CD14-positive monocyte (primary cell): ENCODE results near the gene SYNE1. TPM values are rescaled to one million over a fixed set of nuclear protein-coding genes. Genes with fewer than 3 reads are reported as not detected.

ENCODE experiments used
- DNase-seq, 3 donors: peaks; one replicate each; pipeline ENCODE4 v3.0.0-alpha.2; 2011 to 2022
- H2AFZ ChIP-seq: 2 replicates; pipeline ENCODE4 v1.6.0; 2012; ENCODE audit warnings: mild to moderate bottlenecking, low read depth, low read length, inconsistent platforms; ENCODE audit not compliant: insufficient read depth, poor library complexity, severe bottlenecking
- H3K27ac ChIP-seq, 2 donors: 1 replicate in 1 of 2; 2 replicates in 1 of 2; pipeline ENCODE4 v1.5.1; 2012 to 2013; ENCODE audit warnings: low read length in 2 of 2, control low read depth in 1 of 2, inconsistent platforms in 1 of 2, low read depth in 1 of 2, mild to moderate bottlenecking in 1 of 2
- H3K27me3 ChIP-seq, 2 donors: one replicate each; pipeline versions ENCODE4 v1.6.0 to v1.6.1; 2011 to 2013; ENCODE audit warnings: low read length in 2 of 2; ENCODE audit not compliant: control insufficient read depth in 2 of 2, insufficient read depth in 2 of 2
- H3K36me3 ChIP-seq, 2 donors: replicated peaks in 1 of 2; 1 replicate in 1 of 2; 2 replicates in 1 of 2; pipeline versions ENCODE4 v1.5.1 to v1.6.1; 2012 to 2013; ENCODE audit warnings: low read length in 2 of 2, control low read depth in 1 of 2, inconsistent platforms in 1 of 2, mild to moderate bottlenecking in 1 of 2; ENCODE audit not compliant: insufficient read depth in 2 of 2, control insufficient read depth in 1 of 2
- H3K4me1 ChIP-seq, 2 donors: 1 replicate in 1 of 2; 2 replicates in 1 of 2; pipeline versions ENCODE4 v1.5.1 to v1.6.1; 2012 to 2013; ENCODE audit warnings: low read length in 2 of 2, control low read depth in 1 of 2, inconsistent platforms in 1 of 2, mild to moderate bottlenecking in 1 of 2, moderate library complexity in 1 of 2; ENCODE audit not compliant: insufficient read depth in 2 of 2, control insufficient read depth in 1 of 2
- H3K4me2 ChIP-seq: replicated peaks from 2 replicates; pipeline ENCODE3; 2012; ENCODE audit warnings: low read length, moderate library complexity, mild to moderate bottlenecking; ENCODE audit not compliant: poor library complexity, severe bottlenecking; ENCODE audit errors: extremely low read depth
- H3K4me3 ChIP-seq, 3 experiments: fragments of 200-600 bp in 1 of 3; sonication (generic) in 1 of 3; replicated peaks in 1 of 3; 1 replicate in 2 of 3; 2 replicates in 1 of 3; pipeline ENCODE4 v1.5.1; 2011 to 2013; ENCODE audit warnings: low read length in 3 of 3, mild to moderate bottlenecking in 3 of 3, control low read depth in 2 of 3, low read depth in 2 of 3, inconsistent platforms in 1 of 3, moderate library complexity in 1 of 3
- H3K79me2 ChIP-seq: 2 replicates; pipeline ENCODE4 v1.6.0; 2012; ENCODE audit warnings: mild to moderate bottlenecking, control low read depth, inconsistent platforms, low read length, moderate library complexity; ENCODE audit not compliant: insufficient read depth
- H3K9ac ChIP-seq: 2 replicates; pipeline ENCODE4 v1.6.0; 2017; ENCODE audit warnings: low read length, mild to moderate bottlenecking; ENCODE audit not compliant: insufficient read depth, poor library complexity, severe bottlenecking
- H3K9me3 ChIP-seq, 2 donors: replicated peaks in 1 of 2; 1 replicate in 1 of 2; 2 replicates in 1 of 2; pipeline versions ENCODE4 v1.5.1 to v1.6.1; 2012 to 2013; ENCODE audit warnings: low read length in 2 of 2, control low read depth in 1 of 2; ENCODE audit not compliant: control insufficient read depth in 1 of 2, insufficient read depth in 1 of 2
- H4K20me1 ChIP-seq: 2 replicates; pipeline ENCODE4 v1.6.0; 2012; ENCODE audit warnings: mild to moderate bottlenecking, low read length, control low read depth, moderate library complexity; ENCODE audit not compliant: insufficient read depth
- H3K27ac Mint-ChIP-seq, 7 donors: one replicate each; pipeline ENCODE4 v1.8.0; 2020; ENCODE audit warnings: mild to moderate bottlenecking in 7 of 7, mixed read lengths in 7 of 7, moderate library complexity in 6 of 7, inconsistent platforms in 2 of 7
- H3K27me3 Mint-ChIP-seq, 3 donors: one replicate each; pipeline ENCODE4 v1.8.0; 2021 to 2022; ENCODE audit warnings: low read depth in 3 of 3, mild to moderate bottlenecking in 3 of 3, mixed read lengths in 3 of 3, moderate library complexity in 3 of 3, inconsistent platforms in 1 of 3
- H3K36me3 Mint-ChIP-seq, 2 donors: one replicate each; pipeline ENCODE4 v1.8.0; 2020; ENCODE audit warnings: mixed read lengths in 2 of 2, inconsistent platforms in 1 of 2, mild to moderate bottlenecking in 1 of 2
- H3K4me1 Mint-ChIP-seq: one replicate; pipeline ENCODE4 v1.8.0; 2020; ENCODE audit warnings: mild to moderate bottlenecking, mixed read lengths
- H3K4me3 Mint-ChIP-seq, 2 donors: one replicate each; pipeline ENCODE4 v1.8.0; 2020; ENCODE audit warnings: mild to moderate bottlenecking in 2 of 2, mixed read lengths in 2 of 2, moderate library complexity in 1 of 2
- H3K9me3 Mint-ChIP-seq, 7 donors: one replicate each; pipeline ENCODE4 v1.8.0; 2020 to 2022; ENCODE audit warnings: mixed read lengths in 7 of 7, mild to moderate bottlenecking in 6 of 7, moderate library complexity in 6 of 7, inconsistent platforms in 2 of 7
- WGBS: methylation state at CpG from one replicate; pipeline ENCODE4 v1.1.5; 2013; ENCODE audit warnings: missing lambda C conversion rate; ENCODE audit not compliant: insufficient coverage; 5-methylcytosine and 5-hydroxymethylcytosine counted together
- intact Hi-C, 2 donors: fragments of 100-400 bp; cut with micrococcal nuclease; formaldehyde crosslinking; loops; one replicate each; pipeline versions ENCODE4 v1.15.0 to v1.15.1; 2023
- polyA plus RNA-seq, 3 donors: library from polyadenylated mRNA; depleted of rRNA in 1 of 3; unstranded in 2 of 3; stranded (reverse) in 1 of 3; fragments of 300-500 nt in 2 of 3; fragments of >200 nt in 1 of 3; fragmentation: Illumina TruSeq in 2 of 3; gene quantifications; 1 replicate in 2 of 3; 2 replicates in 1 of 3; pipeline ENCODE4 v1.2.3, GENCODE V29; 2012 to 2021
- TF ChIP-seq, protein P1 (sequence below): fragments of 200-600 bp; IDR thresholded peaks from one replicate; pipeline ENCODE4 v1.8.0; 2022; ENCODE audit warnings: antibody characterized with exemption, mild to moderate bottlenecking

SYNE1 gene
- polyA plus RNA-seq, 3 donors = 3.7 to 24.5 (median 8.1) TPM

DNA sequence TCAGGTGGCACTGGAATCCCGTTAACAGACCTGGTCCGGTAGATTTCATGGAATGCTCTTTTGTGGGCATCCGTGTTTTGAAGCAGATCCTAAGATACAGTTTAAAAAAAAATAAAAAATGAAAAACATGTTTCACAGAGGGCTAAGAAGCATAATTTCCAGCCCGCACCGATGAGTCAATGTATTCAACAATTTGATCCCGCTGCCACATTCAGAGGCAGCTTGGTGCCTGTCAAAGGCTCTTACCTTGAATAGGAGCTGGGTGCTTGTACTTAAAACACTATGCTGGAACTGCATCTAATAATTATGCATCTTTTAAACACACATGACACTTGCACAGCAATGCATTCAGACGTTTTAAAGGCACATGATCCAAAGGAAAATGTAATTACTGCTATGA lies 164.8 kb downstream of the SYNE1 start:
- Histone ChIP-seq H3K27ac (no peak overlapping the region), H3K36me3 (peaks cover 0 to 9% of the 10 kb centered on the region in 2 donors), H3K79me2 (no peaks in the 10 kb centered on the region), H3K9ac (no peak overlapping the region), H3K4me1 (no peaks in the 10 kb centered on the region), H3K4me2 (no peak overlapping the region), H3K27me3 (no peaks in the 10 kb centered on the region), H2AFZ (no peak overlapping the region), H3K9me3 (no peaks in the 10 kb centered on the region), H4K20me1 (no peaks in the 10 kb centered on the region), H3K4me3 (no peak overlapping the region)
- 100% methylated on average over 4 of the region's 7 CpGs for WGBS
- peaks cover 0 to 8% (median 0%) of the 10 kb centered on the region in 7 donors for H3K9me3 Mint-ChIP-seq
- H3K27ac Mint-ChIP-seq = no peak overlapping the region
- intact Hi-C loops = no loop called here
- no peak overlapping the region for H3K4me3 Mint-ChIP-seq
- TF ChIP-seq, protein P1, sequence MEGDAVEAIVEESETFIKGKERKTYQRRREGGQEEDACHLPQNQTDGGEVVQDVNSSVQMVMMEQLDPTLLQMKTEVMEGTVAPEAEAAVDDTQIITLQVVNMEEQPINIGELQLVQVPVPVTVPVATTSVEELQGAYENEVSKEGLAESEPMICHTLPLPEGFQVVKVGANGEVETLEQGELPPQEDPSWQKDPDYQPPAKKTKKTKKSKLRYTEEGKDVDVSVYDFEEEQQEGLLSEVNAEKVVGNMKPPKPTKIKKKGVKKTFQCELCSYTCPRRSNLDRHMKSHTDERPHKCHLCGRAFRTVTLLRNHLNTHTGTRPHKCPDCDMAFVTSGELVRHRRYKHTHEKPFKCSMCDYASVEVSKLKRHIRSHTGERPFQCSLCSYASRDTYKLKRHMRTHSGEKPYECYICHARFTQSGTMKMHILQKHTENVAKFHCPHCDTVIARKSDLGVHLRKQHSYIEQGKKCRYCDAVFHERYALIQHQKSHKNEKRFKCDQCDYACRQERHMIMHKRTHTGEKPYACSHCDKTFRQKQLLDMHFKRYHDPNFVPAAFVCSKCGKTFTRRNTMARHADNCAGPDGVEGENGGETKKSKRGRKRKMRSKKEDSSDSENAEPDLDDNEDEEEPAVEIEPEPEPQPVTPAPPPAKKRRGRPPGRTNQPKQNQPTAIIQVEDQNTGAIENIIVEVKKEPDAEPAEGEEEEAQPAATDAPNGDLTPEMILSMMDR = no peak
- no peak for DNase-seq
- H3K4me1 Mint-ChIP-seq = no peaks in the 10 kb centered on the region
- H3K36me3 Mint-ChIP-seq = peaks cover 15 to 16% of the 10 kb centered on the region in 2 donors
- no peaks in the 10 kb centered on the region for H3K27me3 Mint-ChIP-seq

DNA sequence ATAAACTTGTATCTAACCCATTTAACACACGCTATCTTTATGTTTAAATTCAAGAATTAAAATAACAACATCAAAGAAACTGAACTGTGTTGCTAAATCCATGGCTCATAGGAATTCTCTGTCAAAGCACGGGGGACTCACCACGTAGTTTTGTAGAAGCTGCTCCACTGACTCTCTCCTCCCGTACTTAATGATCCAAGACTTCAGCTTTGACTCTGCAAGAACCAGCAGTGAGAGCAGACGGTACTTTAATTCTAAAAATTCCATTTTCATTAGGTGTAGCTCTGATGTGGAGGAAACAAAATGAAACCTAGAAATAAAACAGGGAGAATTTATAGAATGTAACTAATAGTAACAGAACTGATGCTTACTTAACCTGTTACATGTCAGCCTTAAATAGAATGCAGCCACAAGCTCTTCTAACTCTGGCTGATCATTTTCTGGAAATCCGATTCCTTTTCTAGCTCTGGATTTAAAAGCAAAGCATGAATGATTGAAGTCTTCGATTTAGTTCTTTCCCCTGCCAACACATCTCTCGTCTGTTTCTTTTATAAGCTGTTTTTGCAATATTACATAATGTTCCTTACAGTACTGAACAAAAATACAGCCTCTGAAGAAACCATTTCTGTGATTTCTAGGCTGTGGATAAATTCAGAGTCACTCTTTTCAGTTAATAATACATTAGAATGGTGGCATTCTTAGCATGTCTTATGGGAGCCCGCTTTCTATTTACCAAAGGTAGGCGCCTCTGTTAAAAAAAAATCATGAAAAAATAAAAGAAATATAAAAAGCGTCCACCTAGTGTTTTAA lies 165.5 kb downstream of the SYNE1 start:
- Histone ChIP-seq H3K36me3 (peaks cover 0 to 9% of the 10 kb centered on the region in 2 donors), H3K9me3 (no peaks in the 10 kb centered on the region), H3K9ac (no peak overlapping the region), H3K27me3 (no peaks in the 10 kb centered on the region), H3K79me2 (no peaks in the 10 kb centered on the region), H3K4me3 (no peak overlapping the region), H3K4me2 (no peak overlapping the region), H4K20me1 (no peaks in the 10 kb centered on the region), H3K4me1 (no peaks in the 10 kb centered on the region), H3K27ac (no peak overlapping the region), H2AFZ (no peak overlapping the region)
- intact Hi-C loops = no loop called here
- 100% methylated on average over 2 of the region's 11 CpGs for WGBS
- TF ChIP-seq, protein P1 = no peak
- no peak overlapping the region for H3K4me3 Mint-ChIP-seq
- no peaks in the 10 kb centered on the region for H3K27me3 Mint-ChIP-seq
- H3K4me1 Mint-ChIP-seq = no peaks in the 10 kb centered on the region
- DNase-seq = no peak
- H3K9me3 Mint-ChIP-seq = peaks cover 0 to 8% (median 0%) of the 10 kb centered on the region in 7 donors
- H3K27ac Mint-ChIP-seq = peak overlapping the region in 1 of 7 donors; percentile 45
- peaks cover 15 to 16% of the 10 kb centered on the region in 2 donors for H3K36me3 Mint-ChIP-seq
